Activated gamma-delta T cell treated with anti-CD3 and anti-CD28 coated beads, Interleukin-2, amount 50 U/mL, for 16 hours (primary cell): ENCODE results near the gene IRGQ.
"Not testable (repeated sequence)": the region's sequence is repeated elsewhere in the genome, so short reads cannot be mapped to it uniquely, and the experiment has no call there.

Experiments used
- DNase-seq: peaks from one replicate; pipeline ENCODE4 v3.0.0-alpha.2; 2020; ENCODE audit warnings: low read depth

Gene IRGQ

GRCh38 chr19:43595999-43596841 is at the start of gene IRGQ, which contains the start of gene ZNF576:
Gene IRGQ, minus strand, starts transcription at chr19:43596134. Its CDS starts 796 bp downstream, at chr19:43595338.
Gene ZNF576, plus strand, starts transcription at chr19:43596595. Its CDS starts 514 bp downstream, at chr19:43597109.
- peak; percentile 100 for DNase-seq

- DNase-seq = no peak
These were observed 48.2 kb upstream of the IRGQ start for GRCh38 chr19:43644181-43644580.

DNA sequence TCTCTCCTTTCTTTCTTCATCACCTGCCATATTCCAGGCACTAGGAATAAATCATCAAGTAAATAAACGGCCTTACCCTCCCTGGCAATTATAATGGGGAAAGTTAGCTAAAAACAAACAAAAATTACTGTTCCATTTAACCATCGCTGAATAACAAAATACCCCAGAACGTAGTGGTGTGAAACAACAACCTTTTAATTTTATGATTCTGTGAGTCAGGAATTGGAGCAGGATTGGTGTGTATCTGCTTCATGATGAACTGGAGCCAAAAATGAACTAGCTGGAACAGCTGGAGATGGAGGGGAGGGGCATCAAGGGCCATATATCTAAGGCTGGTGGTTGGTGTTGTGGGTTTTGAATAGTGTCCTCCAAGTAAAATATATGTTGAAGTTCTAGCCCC is 47.4 kb upstream of the IRGQ start:
- no peak for DNase-seq

- no peak for DNase-seq
These were observed 46.6 kb upstream of the IRGQ start for GRCh38 chr19:43642531-43642930.

DNA sequence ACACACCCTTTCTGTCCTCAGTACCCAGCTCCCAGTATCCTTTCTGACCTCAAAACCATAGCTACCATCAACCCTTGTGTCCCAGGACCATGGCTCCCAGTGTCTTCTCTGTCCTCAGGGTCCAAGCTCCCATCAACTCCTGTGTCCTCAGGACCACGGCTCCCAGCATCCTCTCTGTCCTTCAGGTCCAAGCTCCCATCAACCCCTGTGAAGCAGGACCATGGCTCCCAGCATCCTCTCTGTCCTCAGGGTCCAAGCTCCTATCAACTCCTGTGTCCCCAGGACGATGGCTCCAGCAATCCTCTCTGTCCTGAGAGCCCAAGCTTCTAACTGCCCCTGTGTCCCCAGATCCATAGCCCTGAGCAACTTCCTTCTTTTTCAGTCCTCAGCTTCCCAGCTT is 45.4 kb upstream of the IRGQ start:
- no peak for DNase-seq

DNA sequence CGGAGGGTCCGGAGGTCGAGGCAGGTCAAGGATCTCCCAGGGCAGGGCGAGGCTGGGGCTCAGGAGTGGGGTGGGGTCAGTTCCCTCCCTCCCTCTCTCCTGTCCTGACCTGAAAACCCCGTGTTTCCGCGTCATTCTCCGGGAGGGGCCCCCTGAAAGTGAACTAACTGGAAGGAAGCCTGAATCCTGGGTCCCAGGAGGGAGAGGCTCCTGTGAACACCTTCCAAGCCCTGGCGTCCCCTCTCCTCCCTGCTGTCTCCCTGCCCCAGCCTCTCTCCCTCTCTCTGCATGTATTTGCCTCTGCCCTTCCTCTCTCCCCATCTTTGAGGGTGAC is 44.5 kb upstream of the IRGQ start:
- DNase-seq = no peak

GRCh38 chr19:43639519-43640423 is 43.8 kb upstream of the IRGQ start, which contains the start of gene CADM4:
Gene CADM4, minus strand, starts transcription at chr19:43639850. Its CDS starts 60 bp downstream, at chr19:43639790.
- DNase-seq = no peak

- DNase-seq = no peak
These were observed 43.1 kb upstream of the IRGQ start for GRCh38 chr19:43638995-43639518.

DNA sequence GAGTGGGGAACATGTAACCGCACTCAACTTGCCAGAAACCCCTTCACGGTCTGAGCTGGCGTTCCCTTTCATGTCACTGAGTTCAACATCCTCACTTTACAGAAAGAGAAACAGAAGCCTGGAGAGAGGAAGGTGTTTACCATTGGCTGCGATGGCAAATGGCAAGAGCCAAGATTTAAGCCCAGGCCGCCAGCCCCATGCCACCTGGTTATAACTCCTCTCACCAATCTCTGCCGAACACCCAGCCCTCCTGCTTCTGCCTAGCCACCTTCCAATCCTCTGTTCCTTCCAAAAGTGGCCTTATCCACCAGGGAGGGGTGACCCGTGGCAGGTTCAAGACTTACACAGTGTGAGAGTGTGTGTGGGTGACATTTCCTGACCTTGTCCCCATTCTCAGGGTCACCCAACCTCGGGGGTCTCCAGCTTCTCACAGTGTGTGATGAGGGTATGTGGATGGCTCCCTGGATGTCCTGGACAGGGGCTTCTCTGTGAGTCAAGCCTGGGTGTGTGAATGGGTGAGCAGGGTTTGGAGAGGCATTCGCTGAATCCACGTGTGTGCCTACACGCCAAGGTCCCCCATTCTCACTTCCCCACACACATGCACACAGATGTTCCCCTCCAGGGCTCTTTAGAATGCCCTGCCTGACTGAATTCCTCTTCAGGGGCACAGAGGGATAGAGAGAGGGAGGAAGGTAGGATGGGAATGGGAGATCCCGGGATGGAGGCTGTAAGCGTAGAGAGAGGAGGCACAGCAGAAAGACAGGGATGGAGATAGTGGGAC is 42.5 kb upstream of the IRGQ start:
- no peak for DNase-seq

- no peak for DNase-seq
These were observed 40.3 kb upstream of the IRGQ start for GRCh38 chr19:43636121-43636683.

- DNase-seq = not testable (repeated sequence)
These were observed 39.6 kb upstream of the IRGQ start for GRCh38 chr19:43635561-43635940.

DNA sequence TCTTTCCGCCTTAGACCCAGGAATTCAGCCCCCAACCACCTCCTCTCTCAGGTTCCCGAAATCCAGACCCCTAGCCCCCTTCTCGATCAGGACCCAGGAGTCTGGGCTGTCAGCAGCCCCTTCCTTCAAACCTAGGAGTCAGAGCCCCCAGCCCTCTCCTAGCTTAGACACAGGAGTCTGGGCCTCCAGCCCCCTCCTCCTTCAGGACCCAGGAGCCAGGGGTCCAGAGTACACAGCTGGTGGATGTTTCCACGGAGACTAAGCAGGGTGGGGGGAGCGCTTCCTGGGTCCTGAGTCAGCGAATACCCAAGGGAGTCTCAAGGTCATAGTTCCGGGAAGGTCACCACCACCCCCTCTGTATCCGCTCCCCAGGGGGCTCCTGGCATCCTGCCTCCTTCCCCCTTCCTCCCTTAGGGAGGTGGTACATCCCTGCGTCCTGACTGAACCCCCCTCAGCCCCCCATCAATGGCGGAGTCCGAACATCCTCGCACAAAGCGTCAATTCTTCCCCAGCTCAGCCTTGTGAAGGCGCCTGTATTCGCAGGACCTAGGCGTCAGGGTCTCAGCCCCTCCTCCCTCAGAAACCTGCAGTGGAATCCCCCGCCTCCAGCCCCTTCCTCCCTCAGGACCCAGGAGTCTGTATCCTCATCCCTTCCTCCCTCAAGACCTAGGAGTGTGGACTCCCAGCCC is 39.1 kb upstream of the IRGQ start:
- DNase-seq = no peak

DNA sequence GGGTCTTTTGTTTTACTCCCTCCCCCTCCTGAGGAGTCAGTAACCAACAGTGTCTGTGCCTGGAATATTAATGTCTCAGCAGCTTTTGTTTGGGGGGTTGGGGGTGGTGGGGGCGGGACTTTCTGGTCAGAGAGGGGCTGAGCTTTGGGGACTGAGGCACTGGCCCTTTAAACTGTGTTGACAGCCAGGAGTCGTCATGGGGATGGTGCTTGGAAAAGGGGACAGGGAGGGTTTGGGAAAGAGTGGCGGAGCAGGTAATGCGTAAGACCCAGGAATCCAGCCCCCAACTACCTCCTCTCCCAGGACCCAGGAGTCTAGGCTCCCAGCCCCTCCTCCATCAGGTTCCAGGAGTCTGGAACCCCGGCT is 38.6 kb upstream of the IRGQ start:
- DNase-seq = no peak

DNA sequence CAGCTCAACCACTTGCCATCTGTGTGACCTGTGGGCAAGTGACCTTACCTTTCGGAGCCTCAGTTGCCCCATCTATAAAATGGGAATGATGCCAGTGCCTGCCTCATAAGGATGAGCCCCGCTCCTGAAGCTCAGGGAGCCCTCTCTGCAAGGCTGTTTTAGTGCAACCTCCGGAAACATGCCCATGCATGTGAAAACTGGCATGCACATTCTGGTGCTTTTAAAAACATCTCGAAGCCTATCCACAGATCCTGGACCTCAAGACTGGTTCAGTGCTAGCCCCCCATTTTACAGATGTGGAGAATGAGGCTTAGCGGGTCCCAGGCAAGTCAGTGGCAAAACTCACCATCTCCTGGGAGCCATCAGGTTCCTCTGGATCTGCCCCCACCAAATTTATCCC is 38.1 kb upstream of the IRGQ start:
- no peak for DNase-seq

GRCh38 chr19:43633520-43633919 is 37.6 kb upstream of the IRGQ start:
- no peak for DNase-seq

GRCh38 chr19:43631491-43631890 is 35.6 kb upstream of the IRGQ start:
- DNase-seq = no peak

- DNase-seq = no peak
These were observed 32.9 kb upstream of the IRGQ start for GRCh38 chr19:43628646-43629326.

DNA sequence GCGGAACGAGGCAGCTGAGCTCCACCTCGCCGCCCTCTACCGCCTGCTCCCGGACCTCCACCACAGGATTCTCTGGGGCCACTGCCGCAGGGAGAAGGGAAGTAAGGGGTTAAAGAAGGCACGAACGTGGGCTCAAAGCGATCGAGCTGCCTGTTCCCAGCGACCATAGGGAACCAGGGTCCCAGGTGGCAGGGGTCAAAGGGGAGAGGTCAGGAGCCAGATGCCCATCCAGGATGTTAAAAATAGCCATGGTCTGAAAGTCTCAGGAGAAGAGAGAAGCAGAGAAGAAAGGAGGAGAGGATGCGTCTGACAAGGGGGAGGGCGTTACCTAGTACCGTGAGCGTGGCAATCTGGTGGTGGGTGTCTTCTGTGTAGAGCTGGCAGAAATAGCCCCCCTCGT is 30.9 kb upstream of the IRGQ start:
- DNase-seq = no peak

- DNase-seq = no peak
These were observed 30.1 kb upstream of the IRGQ start for GRCh38 chr19:43625918-43626579.

- DNase-seq = peak; percentile 72
These were observed 29.0 kb upstream of the IRGQ start for GRCh38 chr19:43624933-43625332.
